ENCODE data around the gene USP43. TPM values are rescaled to one million over a fixed set of nuclear protein-coding genes. Genes with fewer than 3 reads are reported as not detected.
"Not testable (repeated sequence)": the region's sequence is repeated elsewhere in the genome, so short reads cannot be mapped to it uniquely, and the experiment has no call there.

The USP43 gene
- total RNA-seq, 2 donors from 2014 or later: 0.24 TPM; not detected in 1

GRCh38 chr17:9647014-9647413 lies 1.7 kb downstream of the USP43 start:
- no peak for TF ChIP-seq CTCF (IDR thresholded peaks at IDR 0.05)
- Histone ChIP-seq H3K9me3 (no peaks in the 10 kb centered on the region), H3K27me3 (peaks cover 0 to 2% of the 10 kb centered on the region in 2 donors), H3K36me3 (no peaks in the 10 kb centered on the region), H3K4me1 (peaks cover 0 to 18% of the 10 kb centered on the region in 2 donors), H3K4me3 (no peak overlapping the region), H3K27ac (no peak overlapping the region)
- DNase-seq (ENCODE audit: low spot score): no peak

- no peak overlapping the region for H3K4me3 ChIP-seq
- H3K4me1 ChIP-seq: peaks cover 0 to 18% of the 10 kb centered on the region in 2 donors
- no peak for TF ChIP-seq CTCF (IDR thresholded peaks at IDR 0.05)
- no peak overlapping the region for H3K27ac ChIP-seq
- DNase-seq (ENCODE audit: low spot score): no peak
- no peaks in the 10 kb centered on the region for H3K36me3 ChIP-seq
- peaks cover 0 to 2% of the 10 kb centered on the region in 2 donors for H3K27me3 ChIP-seq
- H3K9me3 ChIP-seq: no peaks in the 10 kb centered on the region
Observed at GRCh38 chr17:9648521-9649110, 3.3 kb downstream of the USP43 start.

GRCh38 chr17:9658593-9659211 lies 13.4 kb downstream of the USP43 start:
- Histone ChIP-seq H3K9me3 (no peaks in the 10 kb centered on the region), H3K27ac (no peak overlapping the region), H3K27me3 (no peaks in the 10 kb centered on the region), H3K4me1 (no peaks in the 10 kb centered on the region), H3K4me3 (no peak overlapping the region), H3K36me3 (no peaks in the 10 kb centered on the region)
- no peak for DNase-seq (ENCODE audit: low spot score)
- no peak for TF ChIP-seq CTCF (IDR thresholded peaks at IDR 0.05)

- no peaks in the 10 kb centered on the region for H3K27me3 ChIP-seq
- no peaks in the 10 kb centered on the region for H3K4me1 ChIP-seq
- no peak for DNase-seq (ENCODE audit: low spot score)
- no peak for TF ChIP-seq CTCF (IDR thresholded peaks at IDR 0.05)
- H3K36me3 ChIP-seq: no peaks in the 10 kb centered on the region
- no peak overlapping the region for H3K4me3 ChIP-seq
- H3K27ac ChIP-seq: no peak overlapping the region
- H3K9me3 ChIP-seq: no peaks in the 10 kb centered on the region
Observed at GRCh38 chr17:9661027-9661426, 15.7 kb downstream of the USP43 start.

GRCh38 chr17:9663511-9663910 lies 18.2 kb downstream of the USP43 start:
- not testable (repeated sequence) for H3K27me3 ChIP-seq; H3K27ac ChIP-seq; DNase-seq (ENCODE audit: low spot score); H3K9me3 ChIP-seq; H3K36me3 ChIP-seq; H3K4me3 ChIP-seq; H3K4me1 ChIP-seq

GRCh38 chr17:9666461-9667050 lies 21.2 kb downstream of the USP43 start:
- Histone ChIP-seq H3K9me3 (no peaks in the 10 kb centered on the region), H3K27me3 (no peaks in the 10 kb centered on the region), H3K36me3 (no peaks in the 10 kb centered on the region), H3K4me1 (no peaks in the 10 kb centered on the region), H3K27ac (no peak overlapping the region), H3K4me3 (no peak overlapping the region)
- no peak for DNase-seq (ENCODE audit: low spot score)
- TF ChIP-seq CTCF (IDR thresholded peaks at IDR 0.05): no peak
